Lung (tissue), 12 donors: ENCODE measurements around the gene MED16. TPM values are rescaled to one million over a fixed set of nuclear protein-coding genes. Genes with fewer than 3 reads are reported as not detected.

Experiments used
- ATAC-seq: fragments of 200-7000 bp; cut with Tn5 transposase; one replicate; pipeline ENCODE4 v1.9.1; 2020; ENCODE audit warnings: moderate number of reproducible peaks; ENCODE audit not compliant: insufficient read depth, low FRiP score
- DNase-seq, 3 donors: peaks; one replicate each; pipeline ENCODE4 v3.0.0-alpha.2; 2013 to 2017
- H3K27ac ChIP-seq, 2 donors: one replicate each; pipeline ENCODE4 v1.5.1; 2013; ENCODE audit warnings: mild to moderate bottlenecking in 2 of 2, moderate library complexity in 2 of 2, control low read depth in 1 of 2, inconsistent platforms in 1 of 2, low read depth in 1 of 2, low read length in 1 of 2
- H3K27me3 ChIP-seq, 3 donors: one replicate each; pipeline ENCODE4 v1.5.1; 2013; ENCODE audit warnings: low read length in 2 of 3; ENCODE audit not compliant: control insufficient read depth in 3 of 3, insufficient read depth in 3 of 3
- H3K36me3 ChIP-seq, 4 donors: one replicate each; pipeline ENCODE4 v1.5.1; 2013; ENCODE audit warnings: low read length in 4 of 4, mild to moderate bottlenecking in 1 of 4, moderate library complexity in 1 of 4; ENCODE audit not compliant: control insufficient read depth in 4 of 4, insufficient read depth in 4 of 4
- H3K4me1 ChIP-seq, 5 donors: one replicate each; pipeline ENCODE4 v1.5.1; 2013; ENCODE audit warnings: low read length in 5 of 5, mild to moderate bottlenecking in 2 of 5, moderate library complexity in 1 of 5; ENCODE audit not compliant: control insufficient read depth in 5 of 5, insufficient read depth in 5 of 5
- H3K4me3 ChIP-seq: one replicate; pipeline ENCODE4 v1.5.1; 2013; ENCODE audit warnings: mild to moderate bottlenecking, control low read depth, moderate library complexity
- H3K9ac ChIP-seq, 2 donors: one replicate each; pipeline ENCODE4 v1.5.1; 2013; ENCODE audit warnings: low read length in 2 of 2, control low read depth in 1 of 2; ENCODE audit not compliant: insufficient read depth in 1 of 2
- H3K9me3 ChIP-seq, 4 donors: one replicate each; pipeline ENCODE4 v1.5.1; 2013; ENCODE audit warnings: low read length in 3 of 4, mild to moderate bottlenecking in 1 of 4, moderate library complexity in 1 of 4; ENCODE audit not compliant: control insufficient read depth in 4 of 4, insufficient read depth in 3 of 4
- CTCF ChIP-seq: IDR thresholded peaks from 2 replicates; pipeline ENCODE4 v1.5.1; 2012; ENCODE audit warnings: mild to moderate bottlenecking; ENCODE audit errors: control extremely low read depth, extremely low read depth
- WGBS, 2 donors: extraction: QIAGEN DNeasy Blood & Tissue Kit; methylation state at CpG; one replicate each; pipeline ENCODE4 v1.1.7; 2013; 5-methylcytosine and 5-hydroxymethylcytosine counted together
- polyA plus RNA-seq, 2 donors: library from polyadenylated mRNA; stranded (reverse); fragments of 200-250 nt; gene quantifications; one replicate each; pipeline ENCODE4 v1.2.1, GENCODE V29; 2013
- total RNA-seq, 2 donors: library from RNA; depleted of rRNA in 1 of 2; stranded (reverse); fragments of >200 nt in 1 of 2; gene quantifications; one replicate each; pipeline ENCODE4 v1.2.1, GENCODE V29; 2014 to 2021
- donor health status: control.
- donor health status: control.
- donor health status: Bipolar disorder and iron deficiency.
- donor health status: healthy.
- donor health status: DM: yes; HTN: yes; CAD: no.

MED16 gene
- total and polyA plus RNA-seq, 4 donors = 38.7 to 72.3 (median 52.3) TPM

- no peak overlapping the region for H3K9ac ChIP-seq
- no peaks in the 10 kb centered on the region for H3K9me3 ChIP-seq
- whole genome bisulfite sequencing, 2 donors = 53 to 66% methylated on average over 14 of the region's 14 CpGs
- H3K27me3 ChIP-seq = no peaks in the 10 kb centered on the region
- H3K36me3 ChIP-seq = peaks cover 0 to 5% (median 0%) of the 10 kb centered on the region in 4 donors
- DNase-seq (no peak), ATAC-seq (no peak)
- no peak for TF ChIP-seq CTCF
- H3K27ac ChIP-seq = peak overlapping the region in 1 of 2 donors; percentile 8
- no peak overlapping the region for H3K4me3 ChIP-seq
- H3K4me1 ChIP-seq = peaks cover 0 to 5% (median 0%) of the 10 kb centered on the region in 5 donors
Observed at GRCh38 chr19:907183-907853, 14.3 kb upstream of the MED16 start.

- H3K9ac ChIP-seq = no peak overlapping the region
- H3K36me3 ChIP-seq = peaks cover 0 to 8% (median 0%) of the 10 kb centered on the region in 4 donors
- WGBS, 2 donors = 93 to 94% methylated on average over 7 of the region's 7 CpGs
- TF ChIP-seq CTCF = no peak
- no peak for ATAC-seq
- H3K27me3 ChIP-seq = no peaks in the 10 kb centered on the region
- no peak for DNase-seq
- no peak overlapping the region for H3K27ac ChIP-seq
- H3K9me3 ChIP-seq = no peaks in the 10 kb centered on the region
- peaks cover 0 to 5% (median 0%) of the 10 kb centered on the region in 5 donors for H3K4me1 ChIP-seq
- H3K4me3 ChIP-seq = no peak overlapping the region
Observed at GRCh38 chr19:906480-906879, 13.5 kb upstream of the MED16 start.

GRCh38 chr19:904545-904944 lies 11.6 kb upstream of the MED16 start:
- Histone ChIP-seq H3K4me3 (no peak overlapping the region), H3K9me3 (no peaks in the 10 kb centered on the region), H3K4me1 (peaks cover 0 to 5% (median 0%) of the 10 kb centered on the region in 5 donors), H3K9ac (no peak overlapping the region), H3K27me3 (no peaks in the 10 kb centered on the region), H3K27ac (no peak overlapping the region), H3K36me3 (peaks cover 0 to 13% (median 0%) of the 10 kb centered on the region in 4 donors)
- 90 to 93% methylated on average over 8 of the region's 8 CpGs for WGBS, 2 donors
- DNase-seq (no peak), ATAC-seq (no peak)
- no peak for TF ChIP-seq CTCF
